Esophagus muscularis mucosa (tissue), 4 donors: ENCODE results near the gene DDIT3. TPM values are rescaled to one million over a fixed set of nuclear protein-coding genes. Genes with fewer than 3 reads are reported as not detected.

Experiments
- DNase-seq: peaks from one replicate; pipeline ENCODE4 v3.0.0-alpha.2; 2017; ENCODE audit errors: extremely low spot score
- H3K27ac ChIP-seq, 4 donors: fragments of 200-600 bp; sonication (generic); replicated peaks in 1 of 4; 1 replicate in 3 of 4; 2 replicates in 1 of 4; pipeline ENCODE4 v1.5.1; 2016 to 2019; ENCODE audit warnings: mild to moderate bottlenecking in 1 of 4
- H3K27me3 ChIP-seq, 4 donors: fragments of 200-600 bp; sonication (generic); one replicate each; pipeline versions ENCODE4 v1.5.1 to v1.6.0; 2016 to 2019
- H3K36me3 ChIP-seq, 4 donors: fragments of 200-600 bp; sonication (generic); one replicate each; pipeline ENCODE4 v1.5.1; 2016 to 2019
- H3K4me1 ChIP-seq, 4 donors: fragments of 200-600 bp; sonication (generic); one replicate each; pipeline ENCODE4 v1.5.1; 2016 to 2019
- H3K4me3 ChIP-seq, 4 donors: fragments of 200-600 bp; sonication (generic); 1 replicate in 2 of 4; 2 replicates in 2 of 4; pipeline ENCODE4 v1.5.1; 2016 to 2019; ENCODE audit warnings: mild to moderate bottlenecking in 4 of 4, moderate library complexity in 1 of 4
- H3K9me3 ChIP-seq, 4 donors: fragments of 200-600 bp; sonication (generic); 1 replicate in 3 of 4; 2 replicates in 1 of 4; pipeline ENCODE4 v1.5.1; 2016 to 2019
- CTCF ChIP-seq, 3 experiments: fragments of 200-600 bp in 2 of 3; fragments of 450-650 bp in 1 of 3; sonication (generic) in 2 of 3; IDR thresholded peaks; one replicate each; pipeline ENCODE4 v1.5.1; 2017 to 2019; ENCODE audit warnings: antibody characterized with exemption in 3 of 3, mild to moderate bottlenecking in 2 of 3, moderate library complexity in 1 of 3
- EP300 ChIP-seq: sonication (generic); formaldehyde crosslinking; IDR thresholded peaks from one replicate; pipeline ENCODE4 v1.6.1; 2017; ENCODE audit warnings: antibody characterized with exemption
- POLR2A ChIP-seq: fragments of 450-650 bp; IDR thresholded peaks from one replicate; pipeline ENCODE4 v1.6.1; 2017; ENCODE audit warnings: antibody characterized with exemption, moderate library complexity, mild to moderate bottlenecking, low read depth
- POLR2AphosphoS5 ChIP-seq, 2 donors: sonication (generic); formaldehyde crosslinking; IDR thresholded peaks; one replicate each; pipeline ENCODE4 v1.6.1; 2017; ENCODE audit warnings: antibody characterized with exemption in 2 of 2
- WGBS: methylation state at CpG from one replicate; pipeline ENCODE4 v1.1.5; 2018; 5-methylcytosine and 5-hydroxymethylcytosine counted together
- intact Hi-C: fragments of 100-400 bp; cut with DNase I; formaldehyde crosslinking; loops from one replicate; pipeline ENCODE4 v1.15.1; 2023
- total RNA-seq, 4 donors: library from RNA; depleted of rRNA; stranded (reverse); fragments of >200 nt; gene quantifications; one replicate each; pipeline versions ENCODE4 v1.1.0 to v1.2.1, GENCODE V29; 2016

The DDIT3 gene
- total RNA-seq, 4 donors from 2014 or later: 14.4 to 43.9 (median 24.4) TPM

DNA sequence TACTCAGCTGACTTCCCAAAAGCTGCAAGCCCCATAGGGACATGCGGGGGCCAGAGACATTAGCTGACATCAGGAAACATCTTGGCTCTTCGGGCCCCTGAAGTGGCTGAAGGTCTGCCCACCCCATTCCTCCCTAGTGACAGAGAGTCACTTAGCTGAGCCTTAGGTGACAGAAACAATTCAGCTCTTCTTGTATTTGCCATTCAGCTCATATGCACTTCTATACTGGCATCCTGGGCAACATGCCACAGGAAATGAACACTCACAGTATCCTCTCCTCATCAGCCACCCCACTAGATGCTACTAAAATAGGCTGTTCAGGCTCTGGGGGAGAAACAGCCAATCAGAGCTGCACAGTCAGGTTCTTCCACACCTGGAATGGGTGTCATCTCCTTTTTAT is 23.3 kb upstream of the DDIT3 start:
- H3K9me3 ChIP-seq: no peaks in the 10 kb centered on the region
- H3K27ac ChIP-seq: no peak overlapping the region
- no peak overlapping the region for H3K4me3 ChIP-seq
- TF ChIP-seq POLR2AphosphoS5 (IDR thresholded peaks at IDR 0.05): no peak
- no peak for TF ChIP-seq CTCF (IDR thresholded peaks at IDR 0.05)
- no peak for TF ChIP-seq POLR2A
- TF ChIP-seq EP300: no peak
- peaks cover 0 to 3% (median 0%) of the 10 kb centered on the region in 4 donors for H3K27me3 ChIP-seq
- DNase-seq: no peak
- H3K36me3 ChIP-seq: peaks cover 6 to 42% (median 36%) of the 10 kb centered on the region in 4 donors
- intact Hi-C loops: no loop called here
- peaks cover 30 to 45% (median 38%) of the 10 kb centered on the region in 4 donors for H3K4me1 ChIP-seq
- 55% methylated on average over 2 of the region's 2 CpGs for WGBS

DNA sequence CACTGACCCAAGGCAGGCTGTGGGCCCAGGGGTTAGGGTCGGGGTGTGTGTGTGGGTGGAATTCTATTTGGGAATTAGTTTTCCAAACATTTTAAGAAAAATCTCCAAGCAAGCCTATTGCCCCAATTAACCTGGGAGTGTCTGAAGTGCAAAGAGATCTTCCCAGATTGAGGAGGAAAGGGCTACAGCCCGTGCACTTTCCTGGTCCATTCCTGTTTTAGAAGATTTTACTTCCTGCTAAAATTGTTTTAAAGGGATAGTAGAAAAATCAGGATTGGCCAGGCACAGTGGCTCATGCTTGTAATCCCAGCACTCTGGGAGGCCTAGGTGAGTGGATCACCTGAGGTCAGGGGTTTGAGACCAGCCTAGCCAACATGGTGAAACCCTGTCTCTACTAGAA is 21.4 kb upstream of the DDIT3 start:
- H3K27me3 ChIP-seq: no peaks in the 10 kb centered on the region
- peaks cover 25 to 45% (median 34%) of the 10 kb centered on the region in 4 donors for H3K4me1 ChIP-seq
- H3K9me3 ChIP-seq: no peaks in the 10 kb centered on the region
- TF ChIP-seq CTCF (IDR thresholded peaks at IDR 0.05) (no peak), EP300 (no peak), POLR2A (no peak)
- intact Hi-C loops: no loop called here
- no peak overlapping the region for H3K4me3 ChIP-seq
- peaks cover 6 to 55% (median 54%) of the 10 kb centered on the region in 4 donors for H3K36me3 ChIP-seq
- H3K27ac ChIP-seq: no peak overlapping the region
- no peak for DNase-seq
- WGBS: 74% methylated on average over 2 of the region's 2 CpGs

DNA sequence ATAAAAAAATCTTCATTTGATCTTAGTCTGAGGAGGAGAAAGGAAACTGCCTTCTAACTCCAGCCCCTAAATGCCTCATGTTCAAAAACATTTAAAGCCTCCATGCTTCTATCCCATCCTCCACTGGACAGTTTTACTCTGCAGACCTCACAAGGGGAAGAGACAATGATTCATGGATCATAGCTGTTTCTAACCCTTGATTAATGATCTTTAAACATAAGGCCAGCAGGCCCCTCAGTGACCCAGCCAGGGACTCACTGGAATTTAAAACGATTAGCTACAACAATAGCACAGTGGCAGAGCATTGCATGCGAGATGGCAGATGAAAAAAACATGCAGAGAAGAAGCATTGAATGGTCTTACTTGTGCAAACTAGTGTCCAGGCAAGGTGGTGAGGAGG is 20.7 kb upstream of the DDIT3 start:
- H3K4me1 ChIP-seq: peaks cover 21 to 40% (median 30%) of the 10 kb centered on the region in 4 donors
- no peak overlapping the region for H3K27ac ChIP-seq
- intact Hi-C loops: no loop called here
- no peaks in the 10 kb centered on the region for H3K27me3 ChIP-seq
- H3K9me3 ChIP-seq: no peaks in the 10 kb centered on the region
- peaks cover 6 to 59% (median 54%) of the 10 kb centered on the region in 4 donors for H3K36me3 ChIP-seq
- no peak for DNase-seq
- no peak for TF ChIP-seq POLR2A
- TF ChIP-seq EP300: no peak
- no peak for TF ChIP-seq CTCF (IDR thresholded peaks at IDR 0.05)
- no peak for TF ChIP-seq POLR2AphosphoS5 (IDR thresholded peaks at IDR 0.05)
- WGBS: 34% methylated on average over 2 of the region's 2 CpGs
- H3K4me3 ChIP-seq: no peak overlapping the region

DNA sequence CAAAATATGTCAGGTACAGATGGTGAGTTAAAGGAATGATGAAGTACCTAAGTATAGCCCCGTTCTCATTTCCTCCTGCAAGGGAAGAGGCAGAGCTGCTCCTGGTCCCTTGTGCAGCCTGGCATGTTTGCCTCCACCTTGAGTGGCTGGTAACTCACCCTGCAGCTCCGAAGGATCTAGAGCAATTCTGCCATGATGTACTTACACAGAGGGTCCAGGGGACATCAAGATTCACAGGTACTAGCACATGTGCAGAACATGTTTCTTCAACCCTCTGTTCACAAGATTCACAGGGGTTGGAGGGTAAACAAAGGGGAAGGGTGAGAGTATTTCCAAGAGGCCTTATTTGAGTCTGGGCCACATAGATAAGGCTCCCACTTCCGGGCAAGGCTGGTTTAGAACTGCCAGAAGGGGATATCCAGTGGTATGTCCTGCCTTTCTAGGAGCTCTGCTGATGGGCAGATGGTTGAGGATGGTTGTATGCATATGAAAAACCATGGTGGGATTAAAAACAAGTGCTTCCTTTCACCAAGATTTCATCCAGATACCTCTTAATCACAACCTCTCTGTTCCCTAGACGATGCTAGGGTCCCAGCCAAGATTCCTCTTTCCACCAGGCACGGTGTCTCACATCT is 18.9 kb upstream of the DDIT3 start:
- H3K27ac ChIP-seq: no peak overlapping the region
- H3K4me3 ChIP-seq: no peak overlapping the region
- no peaks in the 10 kb centered on the region for H3K27me3 ChIP-seq
- intact Hi-C loops: no loop called here
- H3K9me3 ChIP-seq: no peaks in the 10 kb centered on the region
- 84% methylated on average over 5 of the region's 5 CpGs for WGBS
- DNase-seq: no peak
- no peak for TF ChIP-seq POLR2AphosphoS5 (IDR thresholded peaks at IDR 0.05)
- no peak for TF ChIP-seq EP300
- TF ChIP-seq POLR2A: no peak
- no peak for TF ChIP-seq CTCF (IDR thresholded peaks at IDR 0.05)
- peaks cover 14 to 76% (median 66%) of the 10 kb centered on the region in 4 donors for H3K36me3 ChIP-seq
- H3K4me1 ChIP-seq: peaks cover 6 to 22% (median 14%) of the 10 kb centered on the region in 4 donors

GRCh38 chr12:57536597-57536942 is 16.3 kb upstream of the DDIT3 start:
- intact Hi-C loops: no loop called here
- H3K27ac ChIP-seq: no peak overlapping the region

More at GRCh38 chr12:57536597-57536942, 16.3 kb upstream of the DDIT3 start:
- H3K27me3 ChIP-seq: no peaks in the 10 kb centered on the region
- no peaks in the 10 kb centered on the region for H3K9me3 ChIP-seq
- peaks cover 31 to 88% (median 80%) of the 10 kb centered on the region in 4 donors for H3K36me3 ChIP-seq
- TF ChIP-seq CTCF (IDR thresholded peaks at IDR 0.05): no peak
- no peak for TF ChIP-seq EP300
- no peak for TF ChIP-seq POLR2A
- TF ChIP-seq POLR2AphosphoS5 (IDR thresholded peaks at IDR 0.05): no peak
- no peak for DNase-seq
- 100% methylated on average over 1 of the region's 1 CpG for WGBS
- peaks cover 0 to 9% (median 4%) of the 10 kb centered on the region in 4 donors for H3K4me1 ChIP-seq
- H3K4me3 ChIP-seq: no peak overlapping the region
